ENCODE measurements around the gene LDLRAD4.
A peak's percentile ranks its signal among the peaks of the same experiment; 100 is the strongest.

The LDLRAD4 gene

GRCh38 chr18:13305301-13305700 lies 86.7 kb downstream of the LDLRAD4 start:
- H3K27ac ChIP-seq: peak overlapping the region; percentile 92
- H3K9ac ChIP-seq: no peak overlapping the region; the same call in 1 of the 2 replicates
- peaks cover 34% of the 10 kb centered on the region for H3K36me3 ChIP-seq
- H3K4me3 ChIP-seq: peak overlapping the region; percentile 62
- peaks cover 98% of the 10 kb centered on the region for H3K4me1 ChIP-seq
- no peak for TF ChIP-seq Cebpa-rat (IDR thresholded peaks at IDR 0.05)
- peak overlapping the region; percentile 95 for H3K4me2 ChIP-seq
- H4K20me1 ChIP-seq: no peaks in the 10 kb centered on the region
- H3K9me3 ChIP-seq: peaks cover 8% of the 10 kb centered on the region; the same call in 1 of the 2 replicates
- H3K27me3 ChIP-seq: no peaks in the 10 kb centered on the region

GRCh38 chr18:13306583-13306982 lies 88.0 kb downstream of the LDLRAD4 start:
- H3K4me1 ChIP-seq: peaks cover 98% of the 10 kb centered on the region
- H3K4me2 ChIP-seq: peak overlapping the region; percentile 95
- no peaks in the 10 kb centered on the region for H3K27me3 ChIP-seq
- peaks cover 14% of the 10 kb centered on the region for H3K9me3 ChIP-seq
- no peaks in the 10 kb centered on the region for H4K20me1 ChIP-seq
- peak overlapping the region; percentile 57 for H3K9ac ChIP-seq
- H3K27ac ChIP-seq: peak overlapping the region; percentile 92
- H3K36me3 ChIP-seq: peaks cover 46% of the 10 kb centered on the region
- TF ChIP-seq Cebpa-rat (IDR thresholded peaks at IDR 0.05): no peak
- peak overlapping the region; percentile 62; the same call in 1 of the 2 replicates for H3K4me3 ChIP-seq

DNA sequence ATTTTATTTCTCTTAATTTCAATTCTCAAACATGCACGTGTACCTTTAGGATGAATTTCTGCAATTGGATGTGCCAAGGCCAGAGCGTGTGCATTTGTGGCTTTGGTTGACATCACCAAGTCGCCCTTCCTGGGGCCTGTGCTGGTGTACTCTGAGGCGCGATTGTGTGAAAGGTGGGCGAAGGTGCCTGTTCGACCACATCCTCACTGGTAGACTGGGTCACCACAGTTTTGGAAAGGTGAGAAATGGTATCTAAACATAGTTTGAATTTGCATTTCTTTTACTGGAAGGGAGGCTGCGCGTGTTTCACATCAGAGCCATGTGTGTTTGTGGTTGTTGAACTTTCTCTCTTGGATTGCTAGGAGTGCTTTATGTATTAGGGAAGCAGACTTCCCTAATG lies 89.8 kb downstream of the LDLRAD4 start:
- Histone ChIP-seq H3K27ac (peak overlapping the region; percentile 92), H3K9ac (no peak overlapping the region)

GRCh38 chr18:13309031-13309747 lies 90.6 kb downstream of the LDLRAD4 start:
- Histone ChIP-seq H3K27ac (peak overlapping the region; percentile 92), H3K4me2 (peak overlapping the region; percentile 95), H3K27me3 (no peaks in the 10 kb centered on the region), H3K36me3 (peaks cover 46% of the 10 kb centered on the region), H4K20me1 (no peaks in the 10 kb centered on the region), H3K4me1 (peaks cover 97% of the 10 kb centered on the region), H3K9me3 (peaks cover 14% of the 10 kb centered on the region), H3K4me3 (no peak overlapping the region), H3K9ac (0 out of 2 replicates have a peak overlapping the region, but pooled peaks have one; percentile 1)
- no peak for TF ChIP-seq Cebpa-rat (IDR thresholded peaks at IDR 0.05)

More for the DNA sequence above, 89.8 kb downstream of the LDLRAD4 start:
- peaks cover 97% of the 10 kb centered on the region for H3K4me1 ChIP-seq
- H3K4me2 ChIP-seq: peak overlapping the region; percentile 95
- no peaks in the 10 kb centered on the region for H4K20me1 ChIP-seq
- H3K36me3 ChIP-seq: peaks cover 46% of the 10 kb centered on the region
- H3K4me3 ChIP-seq: no peak overlapping the region
- no peaks in the 10 kb centered on the region for H3K27me3 ChIP-seq
- peaks cover 14% of the 10 kb centered on the region for H3K9me3 ChIP-seq
- TF ChIP-seq Cebpa-rat (IDR thresholded peaks at IDR 0.05): no peak

GRCh38 chr18:13309748-13310670 lies 91.4 kb downstream of the LDLRAD4 start:
- peak overlapping the region; percentile 95 for H3K4me2 ChIP-seq
- H3K27me3 ChIP-seq: no peaks in the 10 kb centered on the region
- peaks cover 97% of the 10 kb centered on the region for H3K4me1 ChIP-seq
- peaks cover 22% of the 10 kb centered on the region for H3K9me3 ChIP-seq
- 0 out of 2 replicates have a peak overlapping the region, but pooled peaks have one; percentile 1 for H3K9ac ChIP-seq
- peak overlapping the region; percentile 92 for H3K27ac ChIP-seq
- no peak for TF ChIP-seq Cebpa-rat (IDR thresholded peaks at IDR 0.05)
- no peaks in the 10 kb centered on the region for H4K20me1 ChIP-seq
- H3K36me3 ChIP-seq: peaks cover 54% of the 10 kb centered on the region
- no peak overlapping the region for H3K4me3 ChIP-seq

GRCh38 chr18:13311193-13311592 lies 92.6 kb downstream of the LDLRAD4 start:
- Histone ChIP-seq H3K9ac (no peak overlapping the region), H3K4me3 (no peak overlapping the region), H4K20me1 (no peaks in the 10 kb centered on the region), H3K36me3 (peaks cover 66% of the 10 kb centered on the region), H3K9me3 (peaks cover 30% of the 10 kb centered on the region), H3K27me3 (no peaks in the 10 kb centered on the region), H3K4me2 (0 out of 2 replicates have a peak overlapping the region, but pooled peaks have one; percentile 11), H3K4me1 (peaks cover 88% of the 10 kb centered on the region), H3K27ac (peak overlapping the region; percentile 92)
- TF ChIP-seq Cebpa-rat (IDR thresholded peaks at IDR 0.05): no peak

GRCh38 chr18:13312515-13312914 lies 94.0 kb downstream of the LDLRAD4 start:
- Histone ChIP-seq H3K9me3 (peaks cover 36% of the 10 kb centered on the region), H3K27me3 (no peaks in the 10 kb centered on the region), H3K27ac (peak overlapping the region; percentile 80), H3K4me2 (peak overlapping the region; percentile 82), H3K4me1 (peaks cover 84% of the 10 kb centered on the region), H3K4me3 (no peak overlapping the region), H3K36me3 (peaks cover 71% of the 10 kb centered on the region), H3K9ac (0 out of 2 replicates have a peak overlapping the region, but pooled peaks have one; percentile 62), H4K20me1 (no peaks in the 10 kb centered on the region)
- TF ChIP-seq Cebpa-rat (IDR thresholded peaks at IDR 0.05): no peak

- Histone ChIP-seq H3K36me3 (peaks cover 69% of the 10 kb centered on the region), H3K9me3 (peaks cover 36% of the 10 kb centered on the region), H3K9ac (peak overlapping the region; percentile 62), H3K4me2 (peak overlapping the region; percentile 82), H3K4me3 (0 out of 2 replicates have a peak overlapping the region, but pooled peaks have one; percentile 20), H4K20me1 (no peaks in the 10 kb centered on the region), H3K27me3 (no peaks in the 10 kb centered on the region), H3K4me1 (peaks cover 77% of the 10 kb centered on the region), H3K27ac (peak overlapping the region; percentile 80)
- TF ChIP-seq Cebpa-rat (IDR thresholded peaks at IDR 0.05): no peak
Measured at GRCh38 chr18:13313006-13313686, 94.6 kb downstream of the LDLRAD4 start.

- Histone ChIP-seq H3K4me2 (peak overlapping the region; percentile 82), H3K27me3 (no peaks in the 10 kb centered on the region), H4K20me1 (no peaks in the 10 kb centered on the region), H3K9ac (no peak overlapping the region), H3K4me1 (peaks cover 72% of the 10 kb centered on the region), H3K36me3 (peaks cover 70% of the 10 kb centered on the region), H3K9me3 (peaks cover 36% of the 10 kb centered on the region), H3K4me3 (peak overlapping the region; percentile 19; the same call in 1 of the 2 replicates), H3K27ac (peak overlapping the region; percentile 80)
- TF ChIP-seq Cebpa-rat (IDR thresholded peaks at IDR 0.05): no peak
Measured at GRCh38 chr18:13315000-13315399, 96.4 kb downstream of the LDLRAD4 start.

Data from BLaER1 (cell line).